ENCODE data around the gene CTTNBP2.

- TF ChIP-seq CTCF (IDR thresholded peaks at IDR 0.05): no peak
- TF ChIP-seq POLR2A (IDR thresholded peaks at IDR 0.05): no peak
These were observed 155.9 kb downstream of the CTTNBP2 start for GRCh38 chr7:117717357-117717756.

All from thyroid gland (tissue), 4 donors.